Right renal pelvis (tissue), 4 donors: Measurements from ENCODE around the gene TM7SF3. TPM values are rescaled to one million over a fixed set of nuclear protein-coding genes. Genes with fewer than 3 reads are reported as not detected.
"Not testable (repeated sequence)": the region's sequence is repeated elsewhere in the genome, so short reads cannot be mapped to it uniquely, and the experiment has no call there.

Experiments used
- DNase-seq, 4 donors: peaks; one replicate each; pipeline ENCODE4 v3.0.0-alpha.2; 2013; ENCODE audit warnings: low read depth in 4 of 4, low spot score in 3 of 4, missing footprints in 1 of 4
- polyA plus RNA-seq, 4 donors: library from polyadenylated mRNA; unstranded; fragments of 120-200 nt; gene quantifications; one replicate each; pipeline ENCODE4 v1.2.1, GENCODE V29; 2013; ENCODE audit not compliant: insufficient read length in 4 of 4

TM7SF3 gene, protein sequence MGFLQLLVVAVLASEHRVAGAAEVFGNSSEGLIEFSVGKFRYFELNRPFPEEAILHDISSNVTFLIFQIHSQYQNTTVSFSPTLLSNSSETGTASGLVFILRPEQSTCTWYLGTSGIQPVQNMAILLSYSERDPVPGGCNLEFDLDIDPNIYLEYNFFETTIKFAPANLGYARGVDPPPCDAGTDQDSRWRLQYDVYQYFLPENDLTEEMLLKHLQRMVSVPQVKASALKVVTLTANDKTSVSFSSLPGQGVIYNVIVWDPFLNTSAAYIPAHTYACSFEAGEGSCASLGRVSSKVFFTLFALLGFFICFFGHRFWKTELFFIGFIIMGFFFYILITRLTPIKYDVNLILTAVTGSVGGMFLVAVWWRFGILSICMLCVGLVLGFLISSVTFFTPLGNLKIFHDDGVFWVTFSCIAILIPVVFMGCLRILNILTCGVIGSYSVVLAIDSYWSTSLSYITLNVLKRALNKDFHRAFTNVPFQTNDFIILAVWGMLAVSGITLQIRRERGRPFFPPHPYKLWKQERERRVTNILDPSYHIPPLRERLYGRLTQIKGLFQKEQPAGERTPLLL
- 100 to 1,000 TPM in 1 of 4 donors, 10 to 100 TPM in 3; 90.3 to 108 (median 99.4) TPM for polyA plus RNA-seq

DNA sequence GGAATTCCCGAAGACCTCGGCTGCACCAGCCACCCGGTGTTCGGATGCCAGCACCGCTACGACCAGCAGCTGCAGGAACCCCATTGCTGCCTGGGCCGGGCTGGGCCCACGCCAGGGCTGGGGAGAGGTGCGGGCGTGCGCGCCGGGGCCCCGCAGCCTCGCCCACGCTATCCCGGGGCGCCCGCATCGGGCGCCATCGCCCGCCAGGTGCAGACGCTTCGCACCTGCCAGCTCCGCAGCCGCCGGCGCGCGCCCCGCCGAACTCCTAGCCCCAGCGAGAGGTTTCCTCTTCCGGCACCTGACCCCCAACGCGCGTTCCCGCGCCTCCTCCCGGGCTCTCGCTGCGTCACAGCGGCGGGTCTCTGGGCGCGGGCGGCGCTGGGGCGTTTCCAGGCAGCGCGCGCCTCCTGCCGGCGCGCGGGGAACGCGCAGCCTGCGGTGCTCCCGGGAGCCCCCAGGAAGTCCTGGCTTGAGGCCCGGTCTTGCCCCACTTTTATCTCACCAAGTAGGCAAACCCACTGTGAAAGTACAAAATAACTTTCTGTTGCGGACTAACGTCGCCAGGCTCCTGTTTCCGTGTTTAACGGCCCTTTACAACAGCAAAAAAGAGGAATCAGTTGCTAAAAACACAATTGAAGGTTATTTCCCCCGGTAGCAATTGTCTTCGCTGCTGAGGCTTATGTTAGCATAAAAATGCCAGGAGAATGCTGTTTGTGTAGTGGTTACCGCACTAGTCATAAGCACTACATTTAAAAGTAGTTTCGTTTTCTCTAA, at the start of gene TM7SF3:
TSS of gene TM7SF3 (minus strand) at position 300 of the 774 bp plus-strand sequence. CDS start at position 84, 216 bp downstream.
- DNase-seq = peak; percentile 85 to 90 (median 87)

DNA sequence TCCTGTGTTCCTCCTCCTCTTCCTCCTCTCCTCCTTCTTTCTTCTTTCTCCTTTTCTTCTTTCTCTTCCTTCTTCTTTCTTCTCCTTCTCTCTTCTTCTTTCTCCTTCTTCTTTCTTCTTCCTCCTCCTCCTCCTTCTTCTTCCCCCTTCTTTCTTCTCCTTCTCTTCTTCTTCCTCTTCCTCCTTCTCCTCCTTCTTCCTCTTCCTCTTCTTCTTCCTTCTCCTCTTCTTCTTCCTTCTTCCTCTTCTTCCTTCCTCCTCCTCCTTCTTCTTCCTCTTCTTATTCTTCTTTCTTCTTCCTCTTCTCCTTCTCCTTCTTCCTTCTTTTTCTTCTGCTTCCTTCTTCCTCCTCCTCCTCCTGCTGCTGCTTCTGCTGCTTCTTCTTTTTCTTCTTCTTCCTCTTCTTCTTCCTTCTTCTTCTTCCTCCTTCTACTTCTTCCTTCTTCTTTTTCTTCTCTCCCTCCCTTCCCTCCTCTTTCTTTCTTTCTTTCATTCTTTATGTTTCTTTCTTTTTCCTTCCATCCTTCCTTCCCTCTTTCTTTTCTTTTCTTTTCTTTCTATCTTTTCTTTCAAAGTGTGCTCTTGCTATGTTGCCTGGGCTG, 49.2 kb upstream of the TM7SF3 start:
- no peak for DNase-seq

DNA sequence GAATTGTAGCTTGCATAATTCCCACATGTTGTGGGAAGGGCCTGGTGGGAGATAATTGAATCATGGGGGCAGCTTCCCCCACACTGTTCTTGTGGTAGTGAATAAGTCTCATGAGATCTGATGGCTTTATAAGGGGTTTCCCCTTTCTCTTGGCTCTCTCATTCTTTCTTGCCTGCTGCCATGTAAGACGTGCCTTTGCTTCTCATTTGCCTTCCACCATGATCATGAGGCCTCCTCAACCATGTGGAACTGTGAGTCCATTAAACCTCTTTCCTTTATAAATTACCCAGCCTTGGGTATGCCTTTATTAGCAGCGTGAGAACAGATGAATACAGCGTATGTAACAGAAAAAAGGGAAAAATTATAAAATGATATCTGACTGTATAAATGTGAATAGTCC, 47.1 kb upstream of the TM7SF3 start:
- DNase-seq = no peak

DNA sequence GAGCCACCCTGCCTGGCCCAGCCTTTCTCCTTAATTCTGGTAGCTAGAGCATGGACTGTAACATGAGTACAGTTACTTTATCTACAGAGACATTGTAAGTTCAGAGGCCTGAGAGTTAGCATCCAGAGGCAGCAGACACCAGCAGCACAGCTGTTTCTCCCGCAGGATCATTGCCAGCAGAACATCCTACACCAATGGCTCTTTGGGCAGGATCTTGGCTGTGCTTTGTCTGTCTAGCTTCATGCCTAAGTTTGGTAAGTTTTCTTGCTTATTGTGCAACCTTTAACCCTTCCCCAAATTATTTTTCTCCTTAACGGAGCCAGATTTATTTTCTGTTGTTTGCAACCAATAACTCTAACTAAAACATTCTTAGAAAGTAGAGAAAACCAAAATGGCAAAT, 46.6 kb upstream of the TM7SF3 start:
- DNase-seq = no peak

DNA sequence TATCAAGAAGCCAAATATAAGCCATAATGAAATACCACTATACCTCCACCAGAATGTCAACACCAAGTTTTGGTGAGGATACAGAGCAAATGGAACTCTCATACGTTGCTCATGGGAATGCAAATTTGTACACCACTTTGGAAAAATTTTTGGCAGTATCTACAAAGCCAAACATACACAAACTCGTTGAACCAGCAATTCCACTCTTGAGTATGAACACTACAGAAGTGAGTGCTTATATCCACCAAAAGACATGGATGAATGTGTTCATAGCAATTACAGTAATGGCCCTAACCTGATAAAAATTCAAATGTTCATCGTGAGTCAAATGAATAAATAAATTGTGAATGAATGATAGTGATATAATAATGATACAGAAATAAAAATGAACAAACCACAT, 43.4 kb upstream of the TM7SF3 start:
- no peak for DNase-seq

DNA sequence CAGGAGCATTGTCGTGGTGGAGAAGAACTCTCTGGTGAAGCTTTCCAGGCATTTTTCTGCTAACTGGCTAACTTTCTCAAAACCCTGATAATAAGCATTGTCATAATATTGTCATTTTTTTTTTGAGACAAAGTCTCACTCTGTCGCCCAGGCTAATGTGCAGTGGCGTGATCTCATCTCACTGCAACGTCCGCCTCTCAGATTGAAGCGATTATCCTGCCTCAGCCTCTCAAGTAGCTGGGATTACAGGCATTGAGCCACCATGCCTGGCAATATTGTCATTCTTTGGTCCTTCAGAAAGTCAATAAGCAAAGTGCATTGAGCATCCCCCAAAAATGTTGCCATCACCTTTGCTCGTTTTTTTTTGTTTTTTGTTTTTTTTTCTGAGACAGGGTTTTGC, 41.8 kb upstream of the TM7SF3 start:
- DNase-seq = no peak

DNA sequence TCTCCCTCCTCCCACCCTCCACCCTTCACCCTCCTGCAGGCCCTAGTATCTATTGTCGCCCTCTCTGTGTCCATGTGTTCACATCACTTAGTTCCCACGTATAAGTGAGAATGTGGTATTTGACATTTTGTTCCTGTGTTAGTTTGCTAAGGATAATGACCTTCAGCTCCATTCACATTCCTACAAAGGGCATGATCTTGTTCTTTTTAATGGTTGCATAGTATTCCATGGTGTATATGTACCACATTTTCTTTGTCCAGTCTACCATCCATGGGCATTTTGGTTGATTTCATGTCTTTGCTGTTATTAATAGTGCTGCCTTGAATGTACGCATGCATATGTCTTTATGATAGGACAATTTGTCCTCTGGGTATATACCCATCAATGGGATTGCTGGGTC, 38.6 kb upstream of the TM7SF3 start:
- DNase-seq = no peak

DNA sequence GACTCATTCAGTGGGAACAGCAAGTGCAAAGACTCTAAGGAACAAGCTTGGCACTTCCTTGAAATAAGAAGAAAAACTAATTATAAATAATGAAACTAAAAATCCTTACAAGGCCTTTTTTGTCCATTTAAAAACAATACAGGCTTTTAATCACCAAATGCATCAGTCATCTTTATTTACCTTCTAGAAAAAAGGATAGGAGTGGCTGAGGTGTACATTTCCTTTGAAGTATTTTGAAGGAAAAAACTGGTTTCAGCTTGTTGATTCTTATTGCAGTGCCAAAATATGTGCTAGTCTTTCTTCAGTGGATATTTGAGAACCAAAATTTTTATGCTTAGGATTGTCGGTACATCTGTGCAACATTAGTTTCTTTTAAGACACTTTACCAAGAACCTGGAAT, 38.0 kb upstream of the TM7SF3 start:
- DNase-seq = no peak

DNA sequence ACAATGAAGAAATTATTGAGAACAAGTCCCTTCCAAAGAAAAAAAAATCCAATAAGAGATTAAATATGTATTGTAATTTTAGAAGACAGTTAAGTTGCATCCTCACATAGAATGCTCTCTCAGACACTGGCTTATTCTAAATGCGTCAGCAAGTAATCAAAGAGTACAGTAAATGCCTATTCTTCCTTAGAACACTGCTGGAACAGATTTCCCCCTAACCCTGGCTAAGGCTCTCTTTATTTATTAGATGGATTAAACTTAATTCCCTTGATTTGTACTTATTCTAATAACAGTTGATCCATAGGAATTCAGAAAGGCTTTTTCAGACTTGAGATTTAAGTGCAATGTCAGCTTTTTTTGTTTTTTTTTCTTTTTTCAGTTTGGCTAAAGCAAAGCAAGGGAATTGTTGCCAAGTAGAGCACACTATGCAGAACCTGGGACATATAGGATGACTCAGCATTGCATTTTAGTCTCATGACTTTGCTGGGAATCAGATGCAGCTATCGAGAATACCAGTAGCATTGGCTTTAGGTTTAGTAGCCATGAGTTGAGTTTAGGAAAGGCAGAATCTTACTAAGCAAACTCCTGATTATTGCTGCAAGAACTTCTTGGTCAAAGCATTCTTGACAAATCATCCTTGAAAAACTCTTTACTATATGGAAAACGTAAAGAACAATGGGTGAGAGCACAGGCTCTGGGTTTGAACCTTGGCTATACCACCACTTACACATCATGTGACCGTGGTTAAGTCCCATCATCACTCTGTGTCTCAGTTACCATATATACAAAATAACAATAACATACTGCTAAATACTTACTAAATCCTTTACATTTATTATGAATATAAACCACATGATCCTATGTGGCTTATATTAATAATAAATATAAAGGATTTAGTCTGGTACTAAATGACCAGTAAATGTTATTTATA, 34.9 kb upstream of the TM7SF3 start:
- no peak for DNase-seq

DNA sequence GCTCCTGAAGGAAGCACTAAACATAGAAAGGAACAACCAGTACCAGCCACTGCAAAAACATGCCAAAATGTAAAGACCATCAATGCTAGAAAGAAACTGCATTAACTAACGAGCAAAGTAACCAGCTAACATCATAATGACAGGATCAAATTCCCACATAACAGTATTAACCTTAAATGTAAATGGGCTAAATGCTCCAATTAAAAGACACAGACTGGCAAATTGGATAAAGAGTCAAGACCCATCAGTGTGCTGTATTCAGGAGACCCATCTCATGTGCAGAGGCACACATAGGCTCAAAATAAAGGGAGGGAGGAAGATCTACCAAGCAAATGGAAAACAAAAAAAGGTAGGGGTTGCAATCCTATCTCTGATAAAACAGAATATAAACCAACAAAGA, 27.8 kb upstream of the TM7SF3 start:
- DNase-seq = not testable (repeated sequence)

DNA sequence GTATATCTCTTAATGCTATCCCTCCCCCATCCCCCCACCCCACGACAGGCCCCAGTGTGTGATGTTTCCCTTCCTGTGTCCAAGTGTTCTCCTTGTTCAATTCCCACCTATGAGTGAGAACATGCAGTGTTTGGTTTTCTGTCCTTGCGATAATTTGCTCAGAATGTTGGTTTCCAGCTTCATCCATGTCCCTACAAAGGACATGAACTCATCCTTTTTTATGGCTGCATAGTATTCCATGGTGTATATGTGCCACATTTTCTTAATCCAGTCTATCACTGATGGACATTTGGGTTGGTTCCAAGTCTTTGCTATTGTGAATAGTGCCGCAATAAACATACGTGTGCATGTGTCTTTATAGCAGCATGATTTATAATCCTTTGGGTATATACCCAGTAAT, 26.5 kb upstream of the TM7SF3 start:
- DNase-seq = not testable (repeated sequence)

DNA sequence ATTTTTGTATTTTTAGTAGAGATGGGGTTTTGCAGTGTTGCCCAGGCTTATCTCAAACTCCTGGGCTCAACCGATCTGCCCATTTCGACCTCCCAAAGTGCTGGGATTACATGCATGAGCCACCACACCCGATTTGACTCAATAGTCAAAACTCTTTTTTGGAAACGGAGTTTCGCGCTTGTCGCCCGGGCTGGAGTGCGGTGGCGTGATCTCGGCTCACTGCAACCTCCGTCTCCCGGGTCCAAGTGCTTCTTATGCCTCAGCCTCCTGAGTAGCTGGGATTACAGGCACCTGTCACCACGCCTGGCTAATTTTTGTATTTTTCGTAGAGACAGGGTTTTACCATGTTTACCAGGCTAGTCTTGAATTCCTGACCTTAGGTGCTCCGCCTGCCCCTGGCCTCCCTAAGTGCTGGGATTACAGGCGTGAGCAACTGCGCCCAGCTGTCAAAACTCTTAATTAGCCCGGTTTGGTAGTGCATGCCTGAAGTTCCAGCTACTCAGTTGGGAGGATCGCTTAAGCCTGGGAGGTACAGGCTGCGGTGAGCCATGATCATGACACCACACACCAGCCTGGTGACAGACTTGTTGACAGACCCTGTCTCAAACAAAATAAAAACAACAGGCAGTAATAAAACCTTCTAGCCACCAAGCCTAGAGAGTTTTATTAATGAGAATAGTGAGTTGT, 20.6 kb upstream of the TM7SF3 start:
- DNase-seq = no peak

DNA sequence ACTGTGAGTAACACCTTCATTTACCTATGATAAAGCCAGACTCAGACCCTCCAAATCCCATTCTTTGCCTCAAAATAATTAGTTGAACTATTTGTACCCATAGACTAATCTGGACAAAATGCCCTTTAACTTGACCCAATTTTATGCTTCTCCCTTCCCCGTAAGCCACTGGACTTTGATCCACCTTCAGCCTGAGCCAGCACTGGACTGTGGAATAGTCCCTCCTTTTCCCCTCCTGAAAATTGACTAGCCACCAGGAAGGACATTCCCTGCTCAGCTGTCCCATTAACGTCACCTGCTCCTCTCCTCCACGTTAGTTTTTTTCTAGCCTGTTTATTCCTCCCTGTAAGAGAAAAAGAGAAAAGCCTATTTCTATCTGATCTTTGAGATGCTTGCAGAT, 18.5 kb upstream of the TM7SF3 start:
- DNase-seq = no peak

DNA sequence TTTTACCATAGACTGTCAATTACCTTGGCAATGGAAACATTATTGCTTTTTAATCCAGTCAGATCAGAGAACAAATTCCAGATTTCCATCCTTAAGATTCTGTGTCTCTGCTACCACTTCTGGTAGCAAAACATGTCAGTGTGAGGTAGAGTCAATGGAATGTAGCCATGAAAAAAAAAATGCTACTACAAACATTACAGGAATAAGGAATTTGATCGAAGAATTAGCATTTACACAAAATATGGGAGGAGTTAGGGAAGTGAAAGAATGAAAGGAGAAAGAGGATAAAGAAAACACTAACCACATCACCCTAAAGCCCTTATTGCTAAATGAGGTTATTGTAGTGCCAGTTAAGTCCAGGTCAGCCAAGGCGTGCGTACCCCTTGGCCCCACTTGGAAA, 17.3 kb upstream of the TM7SF3 start:
- DNase-seq = no peak

DNA sequence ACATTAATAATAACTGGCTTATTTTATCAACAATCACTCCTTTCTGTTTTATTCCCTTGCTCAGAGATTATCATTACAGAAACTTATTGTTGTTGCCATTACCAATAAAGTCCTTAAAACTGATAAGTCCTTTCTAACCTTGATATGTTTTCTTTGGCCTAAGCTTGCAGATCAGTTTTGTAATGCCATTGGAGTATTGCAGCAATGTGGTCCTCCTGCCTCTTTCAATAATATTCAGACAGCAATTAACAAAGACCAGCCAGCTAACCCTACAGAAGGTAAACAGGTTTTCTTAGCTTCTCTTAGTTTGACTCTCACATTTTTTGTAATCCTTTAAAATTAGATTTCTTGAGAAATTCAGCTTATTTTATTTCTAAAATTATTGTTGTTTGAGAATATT, 12.1 kb upstream of the TM7SF3 start:
- DNase-seq = no peak

DNA sequence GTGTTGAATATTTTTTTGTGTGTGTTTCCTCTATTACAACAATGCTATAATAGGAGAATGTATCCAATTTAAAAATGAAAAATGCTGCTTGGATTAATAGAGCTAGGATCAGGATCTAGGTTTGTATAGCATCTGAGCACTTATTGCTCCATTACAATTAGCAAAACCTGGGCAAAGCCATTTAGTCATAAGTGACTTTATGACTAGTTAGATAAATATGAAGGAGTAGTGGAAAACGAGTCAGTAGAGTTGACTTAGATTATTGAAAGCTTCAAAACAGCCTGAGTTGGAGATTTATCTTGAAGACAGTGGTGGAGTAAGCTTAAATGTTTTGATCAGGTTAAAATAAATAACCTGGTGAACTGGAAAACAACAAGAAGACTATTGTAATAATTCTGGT, 10.9 kb upstream of the TM7SF3 start:
- DNase-seq = no peak

DNA sequence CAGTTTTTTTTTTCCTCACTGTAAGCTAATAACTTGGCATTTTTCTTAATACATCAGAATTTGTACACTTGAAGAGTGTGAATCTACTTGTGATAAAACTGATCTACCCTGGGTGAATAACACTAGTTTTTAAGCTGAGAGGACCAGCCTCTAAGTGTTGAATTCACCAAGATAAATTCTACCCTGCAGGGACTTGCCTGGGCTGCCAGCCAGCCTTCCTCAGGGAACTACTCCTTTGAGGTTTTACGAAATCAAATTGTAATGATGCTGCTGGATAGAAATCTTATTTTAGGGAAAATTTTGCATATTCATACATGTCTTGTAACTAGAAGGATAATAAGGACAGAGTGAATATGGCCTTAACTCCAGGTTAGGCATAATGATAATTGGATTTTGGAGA, 10.1 kb upstream of the TM7SF3 start:
- no peak for DNase-seq

DNA sequence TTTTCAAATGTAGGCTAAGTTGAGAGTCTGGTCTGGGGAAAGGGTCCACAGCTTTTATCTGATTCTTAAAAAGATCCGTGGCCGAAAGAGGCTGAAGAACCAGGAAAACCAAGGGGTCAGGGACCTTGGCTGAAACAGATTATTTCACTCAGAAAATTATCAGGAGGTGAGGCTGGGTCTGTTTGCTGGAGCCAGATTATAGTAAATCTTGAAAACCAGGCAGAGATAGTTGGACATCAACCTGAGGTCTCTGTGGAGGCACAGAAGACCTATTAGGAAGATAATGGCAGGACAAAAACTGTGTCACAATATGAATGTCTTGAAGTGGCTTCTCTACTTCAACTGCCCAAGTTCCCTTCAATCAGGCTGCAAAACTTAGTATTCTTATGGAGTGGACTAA, 6.6 kb upstream of the TM7SF3 start:
- no peak for DNase-seq

DNA sequence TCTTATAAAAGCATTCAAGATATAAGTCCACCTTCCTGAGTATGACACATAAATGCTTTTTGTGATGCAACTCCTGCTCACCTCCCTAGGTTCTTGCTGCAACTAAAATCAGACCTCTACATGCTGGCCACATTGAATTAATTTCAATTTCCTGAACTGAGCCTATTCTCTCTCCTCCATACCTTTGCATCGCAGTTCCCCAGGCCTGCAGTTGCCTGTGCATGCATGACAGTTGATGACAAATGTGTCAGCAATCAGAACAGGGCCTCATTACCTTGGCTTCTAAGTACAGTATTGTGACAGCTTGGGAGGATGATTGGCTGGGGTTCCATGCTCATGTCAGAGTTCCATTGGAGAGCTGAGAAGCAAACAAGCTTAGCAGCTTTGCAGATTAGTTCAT, 3.9 kb upstream of the TM7SF3 start:
- no peak for DNase-seq
